GM19240 (cell line): Measurements from ENCODE around the gene C1RL.
"Not testable (repeated sequence)": the region's sequence is repeated elsewhere in the genome, so short reads cannot be mapped to it uniquely, and the experiment has no call there.

Source experiments
- DNase-seq: peaks from one replicate; pipeline ENCODE4 v3.0.0; 2011; ENCODE audit warnings: low spot score; ENCODE audit not compliant: insufficient read length

C1RL gene

GRCh38 chr12:7114851-7115250, 5.8 kb upstream of the C1RL start:
- DNase-seq: no peak

GRCh38 chr12:7114008-7114407, 5.0 kb upstream of the C1RL start:
- DNase-seq: no peak

- DNase-seq: peak; percentile 57
Measured at GRCh38 chr12:7113389-7113871, 4.4 kb upstream of the C1RL start.

- no peak for DNase-seq
Measured at GRCh38 chr12:7112041-7112440, 3.0 kb upstream of the C1RL start.

GRCh38 chr12:7110661-7111060, 1.6 kb upstream of the C1RL start:
- DNase-seq: no peak

GRCh38 chr12:7109572-7109920, 532 bp upstream of the C1RL start:
- no peak for DNase-seq

- peak; percentile 86 for DNase-seq
Measured at GRCh38 chr12:7108003-7108795, 815 bp downstream of the C1RL start.

GRCh38 chr12:7107636-7108002, 1.4 kb downstream of the C1RL start:
- DNase-seq: no peak

- DNase-seq: not testable (repeated sequence)
Measured at GRCh38 chr12:7107181-7107580, 1.8 kb downstream of the C1RL start.

GRCh38 chr12:7106082-7106481, 2.9 kb downstream of the C1RL start:
- DNase-seq: no peak

- no peak for DNase-seq
Measured at GRCh38 chr12:7103837-7104584, 5.0 kb downstream of the C1RL start.

GRCh38 chr12:7102582-7102981, 6.4 kb downstream of the C1RL start:
- no peak for DNase-seq

- DNase-seq: no peak
Measured at GRCh38 chr12:7101694-7102131, 7.3 kb downstream of the C1RL start.

- DNase-seq: no peak
Measured at GRCh38 chr12:7101047-7101693, 7.8 kb downstream of the C1RL start.

- DNase-seq: no peak
Measured at GRCh38 chr12:7100239-7100638, 8.8 kb downstream of the C1RL start.

- no peak for DNase-seq
Measured at GRCh38 chr12:7099290-7099996, 9.6 kb downstream of the C1RL start.

GRCh38 chr12:7096979-7097378, 12.0 kb downstream of the C1RL start:
- DNase-seq: no peak

GRCh38 chr12:7096006-7096932, 12.7 kb downstream of the C1RL start:
- DNase-seq: no peak

- no peak for DNase-seq
Measured at GRCh38 chr12:7093892-7094291, 15.1 kb downstream of the C1RL start.

GRCh38 chr12:7093486-7093885, 15.5 kb downstream of the C1RL start:
- DNase-seq: no peak
